HepG2 (cell line): ENCODE data around the gene DZANK1. TPM values are rescaled to one million over a fixed set of nuclear protein-coding genes. Genes with fewer than 3 reads are reported as not detected.
A peak's percentile ranks its signal among the peaks of the same experiment; 100 is the strongest.

Experiments
- ERF ChIP-seq: IDR thresholded peaks from 2 replicates; pipeline ENCODE4 v1.6.1; 2018; ENCODE audit warnings: missing biosample characterization, missing genetic modification reagents
- FOXA1 ChIP-seq, 2 experiments: fragments of 450-650 bp in 1 of 2; sonication (generic) in 1 of 2; formaldehyde crosslinking in 1 of 2; IDR thresholded peaks; 2 replicates each; pipeline versions ENCODE4 v1.4.0 to v1.6.1; 2016 to 2020; ENCODE audit warnings: missing genetic modification reagents in 1 of 2
- HNRNPH1 ChIP-seq: fragments of 200-400 bp; formaldehyde crosslinking; optimal IDR thresholded peaks from 2 replicates; pipeline ENCODE3; 2017; ENCODE audit warnings: mild to moderate bottlenecking, low read depth, low read length
- KLF6 ChIP-seq: IDR thresholded peaks from 2 replicates; pipeline ENCODE4 v1.8.0; 2016; ENCODE audit warnings: missing biosample characterization, missing genetic modification reagents
- MAF1 ChIP-seq: sonication (generic); formaldehyde crosslinking; IDR thresholded peaks from 2 replicates; pipeline ENCODE4 v1.5.0; 2020; ENCODE audit warnings: missing genetic modification reagents, borderline replicate concordance
- MEIS1 ChIP-seq: sonication (generic); formaldehyde crosslinking; IDR thresholded peaks from 2 replicates; pipeline ENCODE4 v1.9.0; 2021; ENCODE audit warnings: mild to moderate bottlenecking, missing genetic modification reagents, moderate library complexity, borderline replicate concordance
- MTF2 ChIP-seq: sonication (generic); formaldehyde crosslinking; IDR thresholded peaks from 2 replicates; pipeline ENCODE4 v1.5.0; 2020; ENCODE audit warnings: missing genetic modification reagents, borderline replicate concordance
- NCOA2 ChIP-seq: sonication (generic); formaldehyde crosslinking; IDR thresholded peaks from 2 replicates; pipeline ENCODE4 v1.8.0; 2022; ENCODE audit warnings: inconsistent platforms
- PHF20 ChIP-seq: sonication (generic); formaldehyde crosslinking; IDR thresholded peaks from 2 replicates; pipeline ENCODE4 v1.5.0; 2020; ENCODE audit warnings: mild to moderate bottlenecking, missing genetic modification reagents
- SETDB1 ChIP-seq: sonication (generic); formaldehyde crosslinking; IDR thresholded peaks from 2 replicates; pipeline ENCODE4 v1.5.1; 2020; ENCODE audit warnings: missing genetic modification reagents, mild to moderate bottlenecking, borderline replicate concordance
- SRSF1 ChIP-seq: fragments of 200-400 bp; formaldehyde crosslinking; optimal IDR thresholded peaks from 2 replicates; pipeline ENCODE3; 2017; ENCODE audit warnings: mild to moderate bottlenecking, low read depth, low read length, moderate library complexity
- ZBTB7B ChIP-seq: sonication (generic); formaldehyde crosslinking; IDR thresholded peaks from 2 replicates; pipeline ENCODE4 v1.4.0; 2020; ENCODE audit warnings: missing genetic modification reagents
- ZNF234 ChIP-seq: sonication (generic); formaldehyde crosslinking; conservative IDR thresholded peaks from 2 replicates; pipeline ENCODE4 v1.5.1; 2020; ENCODE audit warnings: mild to moderate bottlenecking, missing genetic modification reagents
- ZNF367 ChIP-seq: sonication (generic); formaldehyde crosslinking; IDR thresholded peaks from 2 replicates; pipeline ENCODE4 v1.4.0; 2020; ENCODE audit warnings: missing genetic modification reagents, borderline replicate concordance
- ZNF430 ChIP-seq: sonication (generic); formaldehyde crosslinking; IDR thresholded peaks from 2 replicates; pipeline ENCODE4 v1.9.0; 2021; ENCODE audit warnings: mild to moderate bottlenecking, missing genetic modification reagents
- ZNF775 ChIP-seq: sonication (generic); formaldehyde crosslinking; IDR thresholded peaks from 2 replicates; pipeline ENCODE4 v1.4.0; 2020; ENCODE audit warnings: missing genetic modification reagents, mild to moderate bottlenecking, moderate library complexity, borderline replicate concordance
- ZNF841 ChIP-seq: sonication (generic); formaldehyde crosslinking; IDR thresholded peaks from 2 replicates; pipeline ENCODE4 v1.8.1; 2023; ENCODE audit warnings: missing genetic modification reagents, borderline replicate concordance
- polyA plus RNA-seq, 8 experiments: library from polyadenylated mRNA; depleted of rRNA in 3 of 8; stranded (reverse) in 7 of 8; unstranded in 1 of 8; fragments of >200 nt; fragmentation: Illumina TruSeq in 4 of 8; extraction: Trizol in 4 of 8; gene quantifications; 2 replicates each; pipeline versions ENCODE4 v1.2.1 to v1.2.3, GENCODE V29; 2011 to 2016; ENCODE audit warnings: low read depth in 4 of 8, missing spikeins in 1 of 8, mixed read lengths in 1 of 8; ENCODE audit not compliant: insufficient read depth in 1 of 8
- total RNA-seq, 5 experiments: library from RNA; depleted of rRNA; stranded (reverse); fragments of >200 nt; fragmentation: Illumina TruSeq; extraction: Trizol; gene quantifications; 2 replicates each; pipeline ENCODE4 v1.2.3, GENCODE V29; 2016; ENCODE audit warnings: low read depth in 1 of 5
- TF ChIP-seq, protein P1 (sequence below): sonication (generic); formaldehyde crosslinking; IDR thresholded peaks from 2 replicates; pipeline ENCODE4 v1.4.0; 2020; ENCODE audit warnings: missing genetic modification reagents
- TF ChIP-seq, protein P2 (sequence below): sonication (generic); formaldehyde crosslinking; IDR thresholded peaks from one replicate; pipeline ENCODE4 v1.5.1; 2020; ENCODE audit warnings: mild to moderate bottlenecking, missing genetic modification reagents; ENCODE audit errors: not compliant biosample characterization

The DZANK1 gene
- total and polyA plus RNA-seq, 2 of the 13 experiments (the other 11 are each of a cell fraction or from before 2014, with no cell fraction given) = 1.6 to 3.2 TPM

DNA sequence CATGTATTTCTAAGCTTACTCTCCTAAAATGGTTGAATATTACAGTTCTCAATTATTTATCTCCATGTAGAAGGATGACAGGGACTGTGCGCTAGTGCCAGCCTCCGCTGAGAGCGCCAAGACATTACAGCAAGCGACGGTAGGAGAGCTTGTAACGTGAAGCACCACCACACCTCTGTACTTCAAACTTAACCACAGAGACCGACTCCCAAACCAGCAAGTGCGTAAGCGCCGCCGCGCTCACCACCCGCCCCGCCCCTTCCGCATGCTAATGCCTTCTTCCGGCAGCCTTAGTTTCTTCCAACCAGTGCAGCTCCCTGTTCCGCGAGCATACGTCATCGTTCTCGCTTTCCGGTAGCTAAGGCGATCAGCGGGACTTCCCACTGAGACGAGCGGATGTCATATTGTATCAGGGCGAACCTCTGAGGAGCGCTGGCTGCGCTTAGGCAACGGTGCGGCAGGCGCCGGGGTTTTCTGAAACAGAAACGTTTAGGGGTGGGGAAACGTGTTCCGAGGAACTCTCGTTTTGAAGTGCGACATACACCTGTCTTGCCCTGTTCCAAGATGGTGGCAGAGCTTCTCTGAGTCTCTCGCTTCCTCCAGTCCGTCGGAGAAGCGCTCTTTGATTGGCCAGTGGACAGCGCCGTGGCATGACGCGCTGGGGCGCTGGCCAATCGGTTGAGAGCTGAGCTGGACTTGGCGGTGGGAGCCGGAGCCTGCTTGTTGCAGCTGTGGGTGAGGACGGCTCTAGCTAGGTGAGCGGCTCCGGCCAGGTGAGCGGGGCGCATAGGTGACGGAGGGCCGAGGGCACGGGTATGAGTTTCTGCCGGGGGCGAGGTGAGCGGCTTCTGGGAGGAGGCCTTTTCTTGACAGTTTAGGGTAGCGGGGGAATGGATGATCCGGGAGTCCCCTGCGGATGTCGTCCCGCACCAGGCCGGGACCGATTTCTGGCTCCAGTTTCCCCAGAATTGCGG is 40.7 kb upstream of the DZANK1 start, which contains the start of gene SEC23B (continued):
- TF ChIP-seq, protein P1, sequence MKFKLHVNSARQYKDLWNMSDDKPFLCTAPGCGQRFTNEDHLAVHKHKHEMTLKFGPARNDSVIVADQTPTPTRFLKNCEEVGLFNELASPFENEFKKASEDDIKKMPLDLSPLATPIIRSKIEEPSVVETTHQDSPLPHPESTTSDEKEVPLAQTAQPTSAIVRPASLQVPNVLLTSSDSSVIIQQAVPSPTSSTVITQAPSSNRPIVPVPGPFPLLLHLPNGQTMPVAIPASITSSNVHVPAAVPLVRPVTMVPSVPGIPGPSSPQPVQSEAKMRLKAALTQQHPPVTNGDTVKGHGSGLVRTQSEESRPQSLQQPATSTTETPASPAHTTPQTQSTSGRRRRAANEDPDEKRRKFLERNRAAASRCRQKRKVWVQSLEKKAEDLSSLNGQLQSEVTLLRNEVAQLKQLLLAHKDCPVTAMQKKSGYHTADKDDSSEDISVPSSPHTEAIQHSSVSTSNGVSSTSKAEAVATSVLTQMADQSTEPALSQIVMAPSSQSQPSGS (CRISPR knock-in tag) = peak; percentile 99
- 0 out of 2 replicates have a peak, but pooled peaks have one; percentile 17 for TF ChIP-seq MTF2 (CRISPR knock-in tag)
- TF ChIP-seq ZBTB7B (CRISPR knock-in tag) = peak; percentile 54
- TF ChIP-seq HNRNPH1 = peak; percentile 72
- TF ChIP-seq ZNF841 = no peak
- no peak; the same call in none of the 2 replicates for TF ChIP-seq ZNF367 (CRISPR knock-in tag)
- TF ChIP-seq PHF20 (CRISPR knock-in tag) = peak; percentile 93
- TF ChIP-seq MAF1 = 0 out of 2 replicates have a peak, but pooled peaks have one; percentile 12
- peak; percentile 66; the same call in 1 of the 2 replicates for TF ChIP-seq ZNF430 (CRISPR knock-in tag)
- TF ChIP-seq FOXA1 (IDR thresholded peaks at IDR 0.05) = no peak
- TF ChIP-seq FOXA1 (CRISPR knock-in tag; IDR thresholded peaks at IDR 0.05) = peak; percentile 4; the same call in 1 of the 2 replicates
- no peak for TF ChIP-seq SETDB1 (CRISPR knock-in tag)
- TF ChIP-seq NCOA2 = peak; percentile 62; the same call in 1 of the 2 replicates
- peak; percentile 96 for TF ChIP-seq ERF (CRISPR knock-in tag)
- peak; percentile 98 for TF ChIP-seq MEIS1 (CRISPR knock-in tag)
- TF ChIP-seq ZNF775 (CRISPR knock-in tag) = peak; percentile 75; the same call in 1 of the 2 replicates
- TF ChIP-seq ZNF234 (CRISPR knock-in tag) = no peak
- TF ChIP-seq SRSF1 = peak; percentile 84
- TF ChIP-seq, protein P2, sequence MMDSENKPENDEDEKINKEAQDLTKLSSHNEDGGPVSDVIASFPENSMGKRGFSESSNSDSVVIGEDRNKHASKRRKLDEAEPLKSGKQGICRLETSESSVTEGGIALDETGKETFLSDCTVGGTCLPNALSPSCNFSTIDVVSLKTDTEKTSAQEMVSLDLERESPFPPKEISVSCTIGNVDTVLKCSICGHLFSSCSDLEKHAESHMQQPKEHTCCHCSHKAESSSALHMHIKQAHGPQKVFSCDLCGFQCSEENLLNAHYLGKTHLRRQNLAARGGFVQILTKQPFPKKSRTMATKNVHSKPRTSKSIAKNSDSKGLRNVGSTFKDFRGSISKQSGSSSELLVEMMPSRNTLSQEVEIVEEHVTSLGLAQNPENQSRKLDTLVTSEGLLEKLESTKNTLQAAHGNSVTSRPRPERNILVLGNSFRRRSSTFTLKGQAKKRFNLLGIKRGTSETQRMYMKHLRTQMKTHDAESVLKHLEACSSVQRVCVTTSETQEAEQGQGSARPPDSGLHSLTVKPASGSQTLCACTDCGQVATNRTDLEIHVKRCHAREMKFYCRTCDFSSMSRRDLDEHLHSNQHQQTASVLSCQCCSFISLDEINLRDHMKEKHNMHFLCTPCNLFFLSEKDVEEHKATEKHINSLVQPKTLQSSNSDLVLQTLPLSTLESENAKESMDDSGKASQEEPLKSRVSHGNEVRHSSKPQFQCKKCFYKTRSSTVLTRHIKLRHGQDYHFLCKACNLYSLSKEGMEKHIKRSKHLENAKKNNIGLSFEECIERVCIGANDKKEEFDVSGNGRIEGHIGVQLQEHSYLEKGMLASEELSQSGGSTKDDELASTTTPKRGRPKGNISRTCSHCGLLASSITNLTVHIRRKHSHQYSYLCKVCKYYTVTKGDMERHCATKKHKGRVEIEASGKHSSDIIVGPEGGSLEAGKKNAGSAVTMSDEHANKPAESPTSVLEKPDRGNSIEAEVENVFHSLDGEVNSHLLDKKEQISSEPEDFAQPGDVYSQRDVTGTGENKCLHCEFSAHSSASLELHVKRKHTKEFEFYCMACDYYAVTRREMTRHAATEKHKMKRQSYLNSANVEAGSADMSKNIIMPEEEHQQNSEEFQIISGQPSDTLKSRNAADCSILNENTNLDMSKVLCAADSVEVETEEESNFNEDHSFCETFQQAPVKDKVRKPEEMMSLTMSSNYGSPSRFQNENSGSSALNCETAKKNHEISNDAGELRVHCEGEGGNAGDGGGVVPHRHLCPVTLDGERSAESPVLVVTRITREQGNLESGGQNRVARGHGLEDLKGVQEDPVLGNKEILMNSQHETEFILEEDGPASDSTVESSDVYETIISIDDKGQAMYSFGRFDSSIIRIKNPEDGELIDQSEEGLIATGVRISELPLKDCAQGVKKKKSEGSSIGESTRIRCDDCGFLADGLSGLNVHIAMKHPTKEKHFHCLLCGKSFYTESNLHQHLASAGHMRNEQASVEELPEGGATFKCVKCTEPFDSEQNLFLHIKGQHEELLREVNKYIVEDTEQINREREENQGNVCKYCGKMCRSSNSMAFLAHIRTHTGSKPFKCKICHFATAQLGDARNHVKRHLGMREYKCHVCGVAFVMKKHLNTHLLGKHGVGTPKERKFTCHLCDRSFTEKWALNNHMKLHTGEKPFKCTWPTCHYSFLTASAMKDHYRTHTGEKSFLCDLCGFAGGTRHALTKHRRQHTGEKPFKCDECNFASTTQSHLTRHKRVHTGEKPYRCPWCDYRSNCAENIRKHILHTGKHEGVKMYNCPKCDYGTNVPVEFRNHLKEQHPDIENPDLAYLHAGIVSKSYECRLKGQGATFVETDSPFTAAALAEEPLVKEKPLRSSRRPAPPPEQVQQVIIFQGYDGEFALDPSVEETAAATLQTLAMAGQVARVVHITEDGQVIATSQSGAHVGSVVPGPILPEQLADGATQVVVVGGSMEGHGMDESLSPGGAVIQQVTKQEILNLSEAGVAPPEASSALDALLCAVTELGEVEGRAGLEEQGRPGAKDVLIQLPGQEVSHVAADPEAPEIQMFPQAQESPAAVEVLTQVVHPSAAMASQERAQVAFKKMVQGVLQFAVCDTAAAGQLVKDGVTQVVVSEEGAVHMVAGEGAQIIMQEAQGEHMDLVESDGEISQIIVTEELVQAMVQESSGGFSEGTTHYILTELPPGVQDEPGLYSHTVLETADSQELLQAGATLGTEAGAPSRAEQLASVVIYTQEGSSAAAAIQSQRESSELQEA = peak; percentile 77
- peak; percentile 92 for TF ChIP-seq KLF6 (CRISPR knock-in tag)
